HG03045 (cell line): ENCODE data around the gene BRICD5.
"Not testable (repeated sequence)": the region's sequence is repeated elsewhere in the genome, so short reads cannot be mapped to it uniquely, and the experiment has no call there.

ENCODE experiments used
- ATAC-seq: cut with Tn5 transposase; IDR thresholded peaks from one replicate; pipeline ENCODE4 v1.9.1; 2021; ENCODE audit warnings: mild to moderate bottlenecking, moderate library complexity; ENCODE audit not compliant: unreplicated experiment

BRICD5 gene

DNA sequence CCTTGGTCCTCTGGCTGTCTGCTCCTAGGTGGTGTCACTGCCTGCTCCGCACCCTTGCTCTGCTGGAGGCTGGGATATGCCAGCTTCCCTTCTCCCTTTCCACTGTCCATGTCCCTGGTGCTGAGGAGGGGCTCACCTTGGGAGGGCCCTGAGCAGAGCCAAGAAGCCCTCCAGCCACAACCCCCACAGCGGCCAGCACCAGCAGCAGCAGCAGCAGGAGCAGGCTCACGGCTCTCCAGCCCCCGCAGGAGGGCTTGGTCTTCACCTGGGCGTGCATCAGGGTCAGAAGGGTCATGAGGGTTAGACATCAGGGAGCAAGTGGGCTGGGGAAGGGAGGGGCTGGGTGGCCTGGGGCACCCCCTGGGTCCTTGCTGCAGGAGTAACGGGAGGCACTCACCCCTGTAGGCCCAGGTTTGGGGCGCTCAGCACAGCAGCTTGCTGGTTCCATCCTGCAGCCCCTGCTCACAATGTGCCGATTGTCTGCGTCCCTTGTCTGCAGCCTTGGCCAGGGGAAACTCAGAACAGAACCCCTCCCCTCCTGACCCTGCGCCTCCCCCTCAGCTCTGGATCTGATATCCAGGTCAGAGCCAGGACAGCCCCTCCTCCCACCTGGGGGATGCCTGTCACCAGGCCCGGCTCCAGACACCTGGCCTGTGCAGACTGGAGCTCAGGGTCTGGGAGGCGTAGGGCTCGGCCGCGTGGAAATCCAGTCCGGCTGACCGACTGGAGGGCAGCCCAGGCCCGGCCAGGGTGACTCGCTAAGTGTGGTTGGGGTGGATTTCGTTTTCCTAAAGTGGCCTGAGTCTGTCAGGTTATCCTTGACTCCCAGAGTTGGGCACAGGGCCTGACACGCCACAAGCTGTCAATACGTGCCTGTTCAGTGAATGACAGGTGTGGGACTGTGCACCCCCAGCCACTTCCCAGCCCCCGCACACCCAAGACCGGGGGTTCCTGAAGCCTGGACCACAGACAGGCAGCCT, at the start of gene BRICD5:
Gene BRICD5, minus strand, starts transcription at position 478 of the 980 bp plus-strand sequence. Its CDS starts 30 bp downstream, at position 448.
- ATAC-seq = no peak

- ATAC-seq = no peak
Observed at GRCh38 chr16:2260250-2260649, 49.6 kb upstream of the BRICD5 start.

- not testable (repeated sequence) for ATAC-seq
Observed at GRCh38 chr16:2258530-2258929, 47.9 kb upstream of the BRICD5 start.

- ATAC-seq = no peak
Observed at GRCh38 chr16:2257726-2258125, 47.1 kb upstream of the BRICD5 start.

DNA sequence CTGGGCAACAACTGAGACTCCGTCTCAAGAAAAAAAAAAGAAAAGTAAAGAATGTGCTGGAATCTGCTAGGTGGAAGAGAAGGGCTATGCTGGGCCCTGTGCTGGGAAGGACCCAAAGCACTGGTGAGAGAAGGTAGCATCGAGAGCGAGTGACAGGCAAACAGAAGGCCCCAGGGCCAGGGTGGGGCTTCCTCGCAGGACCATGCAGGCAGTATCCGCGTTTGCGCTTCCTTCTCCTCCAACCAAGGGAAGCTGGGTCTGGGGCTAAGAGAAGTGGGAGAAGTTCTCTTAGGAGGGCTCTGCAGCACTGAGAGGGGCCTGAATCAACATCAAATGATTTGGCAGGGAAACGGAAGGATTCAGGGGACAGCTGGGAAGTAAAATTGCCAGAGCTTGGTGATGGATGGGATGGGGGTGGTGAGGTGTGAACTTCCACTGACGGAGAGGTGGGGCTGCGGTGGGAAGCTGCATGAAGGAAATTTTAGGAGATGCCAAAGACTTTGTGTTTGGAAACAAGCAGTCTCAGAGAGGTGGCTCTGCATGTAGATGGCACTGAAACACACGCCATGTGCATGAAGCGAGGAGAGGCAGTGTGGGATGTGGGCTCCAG, 46.0 kb upstream of the BRICD5 start:
- ATAC-seq = no peak

GRCh38 chr16:2253293-2253692, 42.6 kb upstream of the BRICD5 start:
- no peak for ATAC-seq

GRCh38 chr16:2252806-2253148, 42.1 kb upstream of the BRICD5 start:
- no peak for ATAC-seq

DNA sequence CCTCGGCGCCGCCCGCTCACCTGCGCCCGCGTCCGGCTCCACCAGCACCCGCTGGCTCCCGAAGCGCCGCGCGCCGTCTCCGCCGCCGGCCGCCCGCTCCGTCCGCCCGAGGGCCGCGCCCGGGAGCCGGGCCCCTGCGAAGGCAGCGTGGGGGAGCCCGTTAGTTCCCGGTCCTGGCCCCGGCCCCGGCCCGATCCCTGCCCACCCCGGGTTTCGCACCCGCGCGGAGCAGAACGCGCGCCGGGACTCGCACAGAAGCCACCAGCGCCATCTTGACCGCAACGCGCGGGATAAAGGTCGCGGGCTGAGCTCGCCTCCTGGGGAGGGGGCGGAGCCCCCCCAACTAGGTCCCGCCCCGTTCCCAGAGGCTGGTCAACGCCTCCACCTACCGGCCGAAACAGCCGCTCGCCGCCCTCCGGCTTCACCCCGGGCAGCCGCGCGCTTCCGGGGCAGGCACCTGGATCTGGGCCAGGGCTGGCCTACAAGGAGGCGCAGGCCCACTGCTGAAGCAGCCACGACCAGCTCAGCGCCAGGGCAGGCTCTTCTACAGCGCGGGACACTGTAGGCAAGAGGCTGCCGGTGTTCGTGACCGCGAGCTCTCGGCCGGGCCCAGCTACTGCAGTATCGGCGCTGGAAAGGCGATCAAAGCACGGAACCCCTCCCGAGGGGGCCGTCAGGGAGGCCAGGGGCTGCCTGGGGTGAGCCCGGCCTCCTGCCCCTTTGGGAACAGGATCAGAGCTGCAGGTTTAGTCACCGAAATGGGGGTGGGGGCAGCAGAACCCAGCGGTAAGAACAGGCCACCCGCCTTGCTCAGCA, 40.8 kb upstream of the BRICD5 start, which contains the start of gene ECI1:
Gene ECI1, minus strand, starts transcription at position 292 of the 816 bp plus-strand sequence. Its CDS starts 21 bp downstream, at position 271.
- ATAC-seq = peak; percentile 89

DNA sequence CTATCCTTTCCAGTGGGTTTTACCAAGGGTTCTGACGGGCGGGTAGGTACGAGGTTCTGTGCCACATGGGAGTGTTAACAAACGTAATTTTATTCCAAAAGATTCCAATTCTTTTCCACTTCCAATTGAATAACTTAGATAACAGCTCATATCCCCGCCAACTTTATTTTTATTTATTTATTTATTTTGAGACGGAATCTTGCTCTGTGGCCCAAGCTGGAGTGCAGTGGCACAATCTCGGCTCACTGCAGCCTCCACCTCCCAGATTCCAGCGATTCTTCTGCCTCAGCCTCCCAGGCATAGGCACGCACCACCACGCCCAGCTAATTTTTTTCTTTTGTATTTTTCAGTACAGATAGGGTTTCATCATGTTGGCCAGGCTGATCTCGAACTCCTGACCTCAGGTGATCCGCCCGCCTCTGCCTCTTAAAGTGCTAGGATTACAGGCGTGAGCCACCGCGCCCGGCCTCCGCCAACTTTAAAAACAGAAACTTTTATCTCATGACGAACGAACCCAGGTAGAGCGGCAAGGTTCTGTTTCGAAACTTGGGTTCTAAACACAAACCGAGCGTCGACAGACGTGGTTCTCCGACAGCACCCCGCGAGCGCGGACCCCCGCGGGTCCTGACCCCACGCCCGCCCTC, 40.1 kb upstream of the BRICD5 start:
- no peak for ATAC-seq

DNA sequence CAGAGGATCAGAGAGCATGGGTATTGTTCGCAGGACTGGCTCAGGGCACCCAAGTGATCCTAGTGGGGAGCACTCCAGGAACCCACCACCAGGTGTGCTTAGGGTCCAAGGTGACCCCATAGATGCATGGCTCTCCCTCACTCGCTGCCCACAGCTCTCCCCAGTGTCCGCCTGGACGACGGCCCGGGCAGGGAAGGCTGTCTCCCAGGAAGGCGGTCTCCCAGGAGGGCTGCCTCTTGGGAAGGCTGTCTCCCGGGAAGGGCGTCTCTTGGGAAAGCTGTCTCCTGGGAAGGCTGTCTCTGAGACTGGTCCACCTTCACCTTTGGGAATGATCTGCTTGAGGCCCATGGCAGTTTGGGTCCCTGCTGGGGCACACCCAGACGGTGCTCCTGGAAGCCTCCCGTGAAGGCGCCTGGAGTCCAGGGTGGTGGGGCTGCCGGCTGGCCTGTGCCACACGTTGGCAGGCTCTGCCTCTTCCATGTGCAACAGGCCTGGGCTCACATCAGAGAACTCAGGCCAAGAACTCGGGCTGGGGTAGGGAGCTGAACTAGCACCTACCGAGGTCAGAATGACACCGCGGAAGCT, 35.7 kb upstream of the BRICD5 start:
- no peak for ATAC-seq

GRCh38 chr16:2244926-2245795, 34.5 kb upstream of the BRICD5 start:
- ATAC-seq = no peak

GRCh38 chr16:2244301-2244700, 33.6 kb upstream of the BRICD5 start:
- no peak for ATAC-seq

DNA sequence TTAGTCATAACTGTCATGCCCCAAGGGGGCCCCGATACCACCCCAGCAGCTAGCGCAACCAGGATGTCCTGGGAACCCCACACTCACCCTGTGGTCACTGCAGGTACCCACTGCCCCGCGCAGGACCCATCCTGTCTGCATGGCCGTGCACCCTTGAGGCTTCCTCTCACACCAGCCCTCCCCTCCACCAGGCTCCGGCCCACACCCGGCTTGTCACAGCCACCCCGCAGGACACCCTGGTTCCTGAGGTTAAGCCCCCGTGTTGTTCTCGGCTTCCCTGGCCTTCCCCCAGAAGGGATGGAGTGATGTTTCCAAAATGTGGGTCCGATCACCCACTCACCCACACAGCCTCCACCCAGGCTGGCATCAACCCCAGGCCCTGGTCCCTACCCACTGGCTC, 33.1 kb upstream of the BRICD5 start:
- ATAC-seq = no peak

- ATAC-seq = no peak
Observed at GRCh38 chr16:2243031-2243528, 32.4 kb upstream of the BRICD5 start.

GRCh38 chr16:2242598-2242997, 31.9 kb upstream of the BRICD5 start:
- no peak for ATAC-seq

- ATAC-seq = not testable (repeated sequence)
Observed at GRCh38 chr16:2240331-2240730, 29.7 kb upstream of the BRICD5 start.

- ATAC-seq = no peak
Observed at GRCh38 chr16:2238838-2239675, 28.4 kb upstream of the BRICD5 start.

DNA sequence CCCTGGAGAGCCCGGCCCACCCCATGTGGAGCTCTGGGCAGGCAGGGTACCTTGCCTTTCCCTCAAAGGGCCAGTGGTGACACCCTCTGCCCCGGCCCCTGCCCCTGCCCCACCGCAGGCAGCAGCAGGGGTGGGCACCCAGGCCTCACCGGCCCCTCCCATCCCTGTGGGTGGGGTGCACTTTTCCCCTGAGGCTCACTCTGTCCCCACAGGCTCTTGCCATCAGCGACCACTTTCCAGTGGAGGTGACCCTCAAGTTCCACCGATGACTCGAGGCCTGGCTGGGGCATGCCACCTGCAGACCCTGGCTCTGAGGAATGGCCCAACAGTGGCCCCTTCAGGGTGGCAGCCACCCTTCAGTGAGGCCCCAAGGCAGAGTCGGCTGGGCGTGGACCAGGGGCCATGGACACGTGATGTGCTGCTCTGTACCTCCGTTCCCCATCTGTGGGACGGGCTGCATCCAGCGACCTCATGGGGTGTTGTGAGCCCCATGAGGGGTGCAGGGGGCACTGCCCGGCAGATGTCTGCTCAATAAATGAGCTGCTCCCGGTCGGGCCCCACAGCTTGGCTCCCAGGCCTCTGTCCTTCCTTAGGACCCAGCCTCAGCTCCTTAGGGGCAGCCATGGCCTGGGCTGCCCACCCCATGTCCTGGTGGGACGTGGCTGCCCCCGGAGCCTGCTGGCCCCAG, 27.6 kb upstream of the BRICD5 start:
- no peak for ATAC-seq
